HCT116 (cell line): ENCODE results near the gene ST3GAL3. TPM values are rescaled to one million over a fixed set of nuclear protein-coding genes. Genes with fewer than 3 reads are reported as not detected.

Source experiments
- ATAC-seq: fragments of 200-7000 bp; cut with Tn5 transposase; 2 replicates; pipeline ENCODE4 v1.9.1; 2020; ENCODE audit warnings: mild to moderate bottlenecking, moderate library complexity
- BruUV-seq: library from RNA; stranded (reverse); fragments of 400-500 nt; replicated peaks from 2 replicates; lab custom pipeline; 2021; lab: Mats Ljungman, UMichigan
- CTCF ChIA-PET: fragments of 300-600 bp; sonication (Branson Sonifier 250); formaldehyde crosslinking; loops from one replicate; lab custom pipeline; 2021; ENCODE audit warnings: antibody characterized with exemption; lab: Charles Lee
- POLR2A ChIA-PET: fragments of 300-600, 350-600 bp; sonication (Branson Sonifier 250); formaldehyde crosslinking; loops from one replicate; lab custom pipeline; 2021; ENCODE audit warnings: antibody characterized with exemption; lab: Charles Lee
- RAD21 ChIA-PET, 2 experiments: fragments of 300-600 bp; sonication (Branson Sonifier 250); formaldehyde crosslinking; loops; one replicate each; lab custom pipeline; 2023; ENCODE audit warnings: low total read pairs in 2 of 2; ENCODE audit not compliant: uncharacterized antibody in 2 of 2, unreplicated experiment in 2 of 2, low non-redundant PET in 1 of 2; lab: Charles Lee
- DNase-seq: peaks from one replicate; pipeline ENCODE4 v3.0.0-alpha.2; 2010; ENCODE audit warnings: low read depth, low spot score
- H2AFZ ChIP-seq: fragments of 200-600 bp; shearing (Covaris generic), sonication (generic); 2 replicates; pipeline ENCODE4 v1.6.1; 2017; ENCODE audit warnings: low read depth, mixed run types, mixed read lengths, antibody characterized with exemption, low read length; ENCODE audit not compliant: poor library complexity, severe bottlenecking
- H3K27ac ChIP-seq: 2 replicates; pipeline ENCODE4 v1.5.1; 2012; ENCODE audit warnings: low read depth, low read length
- H3K27me3 ChIP-seq: fragments of 200-600 bp; sonication (generic); 2 replicates; pipeline ENCODE4 v1.6.1; 2016; ENCODE audit warnings: mixed run types, low read length, mixed read lengths; ENCODE audit not compliant: insufficient read depth
- H3K36me3 ChIP-seq, 2 experiments: fragments of 200-500 bp in 1 of 2; fragments of 200-600 bp in 1 of 2; sonication (Bioruptor generic) in 1 of 2; sonication (generic) in 1 of 2; 2 replicates each; pipeline versions ENCODE4 v1.5.1 to v1.6.1; 2014 to 2016; ENCODE audit warnings: low read length in 2 of 2, inconsistent platforms in 1 of 2, mixed read lengths in 1 of 2, mixed run types in 1 of 2; ENCODE audit not compliant: insufficient read depth in 2 of 2, control insufficient read depth in 1 of 2
- H3K4me1 ChIP-seq, 2 experiments: fragments of 200-600 bp in 1 of 2; sonication (generic) in 1 of 2; 2 replicates each; pipeline versions ENCODE4 v1.5.1 to v1.6.1; 2012 to 2017; ENCODE audit warnings: low read length in 2 of 2, inconsistent platforms in 1 of 2, mild to moderate bottlenecking in 1 of 2, mixed read lengths in 1 of 2, mixed run types in 1 of 2, moderate library complexity in 1 of 2; ENCODE audit not compliant: insufficient read depth in 2 of 2, control insufficient read depth in 1 of 2
- H3K4me2 ChIP-seq: fragments of 200-600 bp; sonication (generic); 2 replicates; pipeline ENCODE4 v1.6.1; 2017; ENCODE audit warnings: mixed run types, low read length, mixed read lengths
- H3K4me3 ChIP-seq, 2 experiments: fragments of 200-600 bp in 1 of 2; sonication (generic) in 1 of 2; replicated peaks in 1 of 2; 2 replicates each; pipeline ENCODE4 v1.5.1; 2011 to 2016; ENCODE audit warnings: low read length in 2 of 2, control low read depth in 1 of 2, low read depth in 1 of 2, mild to moderate bottlenecking in 1 of 2, mixed read lengths in 1 of 2, mixed run types in 1 of 2
- H3K79me2 ChIP-seq: fragments of 200-600 bp; sonication (generic); 2 replicates; pipeline ENCODE4 v1.6.1; 2017; ENCODE audit warnings: mild to moderate bottlenecking, mixed run types, low read length, moderate library complexity, mixed read lengths; ENCODE audit not compliant: insufficient read depth
- H3K9ac ChIP-seq: fragments of 200-600 bp; sonication (generic); 2 replicates; pipeline ENCODE4 v1.6.1; 2016; ENCODE audit warnings: low read length, mixed read lengths
- H3K9me2 ChIP-seq: fragments of 200-600 bp; sonication (generic), shearing (Covaris generic); 2 replicates; pipeline ENCODE4 v1.6.1; 2017; ENCODE audit warnings: mixed run types, mild to moderate bottlenecking, moderate library complexity; ENCODE audit not compliant: insufficient read depth
- H3K9me3 ChIP-seq, 2 experiments: fragments of 200-500 bp in 1 of 2; fragments of 200-600 bp in 1 of 2; sonication (Bioruptor generic) in 1 of 2; sonication (generic) in 1 of 2; 2 replicates each; pipeline ENCODE4 v1.6.1; 2014 to 2017; ENCODE audit warnings: low read length in 2 of 2, mixed read lengths in 2 of 2, inconsistent platforms in 1 of 2, low read depth in 1 of 2, mild to moderate bottlenecking in 1 of 2, mixed run types in 1 of 2, moderate library complexity in 1 of 2; ENCODE audit not compliant: control insufficient read depth in 1 of 2, insufficient read depth in 1 of 2
- H4K20me1 ChIP-seq: fragments of 200-600 bp; sonication (generic), shearing (Covaris generic); 2 replicates; pipeline ENCODE4 v1.6.1; 2017; ENCODE audit warnings: mixed run types, mild to moderate bottlenecking, moderate library complexity; ENCODE audit not compliant: insufficient read depth
- CBX3 ChIP-seq: IDR thresholded peaks from 2 replicates; pipeline ENCODE4 v1.6.1; 2012; ENCODE audit warnings: low read depth
- CEBPB ChIP-seq: IDR thresholded peaks from 2 replicates; pipeline ENCODE4 v1.6.1; 2012; ENCODE audit warnings: low read depth
- EZH2 ChIP-seq: fragments of 200-600 bp; sonication (generic); IDR thresholded peaks from 2 replicates; pipeline ENCODE4 v1.6.1; 2017; ENCODE audit warnings: antibody characterized with exemption, mixed run types
- JUND ChIP-seq: IDR thresholded peaks from 2 replicates; pipeline ENCODE4 v1.6.1; 2012
- MAX ChIP-seq: IDR thresholded peaks from 2 replicates; pipeline ENCODE4 v1.6.1; 2012
- REST ChIP-seq: IDR thresholded peaks from 2 replicates; pipeline ENCODE4 v1.6.1; 2012; ENCODE audit warnings: low read depth
- SIN3A ChIP-seq: IDR thresholded peaks from 2 replicates; pipeline ENCODE4 v1.6.1; 2012; ENCODE audit warnings: low read depth
- SP1 ChIP-seq: IDR thresholded peaks from 2 replicates; pipeline ENCODE4 v1.6.1; 2012; ENCODE audit warnings: low read depth
- SRF ChIP-seq: IDR thresholded peaks from 2 replicates; pipeline ENCODE4 v1.6.1; 2012; ENCODE audit warnings: low read depth
- ZBTB33 ChIP-seq: IDR thresholded peaks from 2 replicates; pipeline ENCODE4 v1.6.1; 2011; ENCODE audit warnings: mild to moderate bottlenecking, low read length, moderate library complexity; ENCODE audit not compliant: insufficient replicate concordance; ENCODE audit errors: extremely low read depth
- ZFX ChIP-seq: fragments of 450-650 bp; IDR thresholded peaks from 2 replicates; pipeline ENCODE4 v1.6.1; 2017
- intact Hi-C: fragments of 100-400 bp; cut with micrococcal nuclease; formaldehyde crosslinking; loops from 2 replicates; pipeline ENCODE4 v1.10.0; 2022
- total RNA-seq: library from RNA; stranded (reverse); gene quantifications from one replicate; pipeline ENCODE4 v1.2.1, GENCODE V29; 2021; ENCODE audit not compliant: unreplicated experiment

Gene ST3GAL3
- total RNA-seq, 1 experiment from 2014 or later = 7.2 TPM

GRCh38 chr1:43806183-43806582 lies 98.8 kb downstream of the ST3GAL3 start:
- H2AFZ ChIP-seq = no peak overlapping the region
- no peaks in the 10 kb centered on the region for H3K27me3 ChIP-seq
- no peak for ATAC-seq
- ChIA-PET POLR2A (no interaction called here), CTCF (no interaction called here)
- no peak overlapping the region for H3K4me3 ChIP-seq
- no peak overlapping the region for H3K9ac ChIP-seq
- no TSS peak for BruUV-seq
- H4K20me1 ChIP-seq = no peaks in the 10 kb centered on the region
- H3K36me3 ChIP-seq = no peaks in the 10 kb centered on the region
- peaks cover 0 to 10% of the 10 kb centered on the region in 2 experiments; a peak in 1 of 4 replicates for H3K4me1 ChIP-seq
- no peak overlapping the region for H3K4me2 ChIP-seq
- TF ChIP-seq EZH2 = no peak
- no peak for TF ChIP-seq SIN3A
- no peak for TF ChIP-seq ZBTB33
- TF ChIP-seq JUND = no peak
- no peak for TF ChIP-seq CEBPB
- TF ChIP-seq SRF = no peak
- no peak for TF ChIP-seq ZFX
- no peak for TF ChIP-seq CBX3
- TF ChIP-seq MAX = no peak
- no peak for TF ChIP-seq SP1
- TF ChIP-seq REST = no peak
- TF ChIP-seq, all 23 proteins: peak for 0
- Histone ChIP-seq H3K9me2 (no peaks in the 10 kb centered on the region), H3K27ac (no peak overlapping the region), H3K9me3 (no peaks in the 10 kb centered on the region; a peak in 1 of 4 replicates), H3K79me2 (no peaks in the 10 kb centered on the region)
- intact Hi-C loops = no loop called here
- RAD21 ChIA-PET = no interaction called here
- DNase-seq = no peak
